ENCODE measurements around the gene MMP1. TPM values are rescaled to one million over a fixed set of nuclear protein-coding genes. Genes with fewer than 3 reads are reported as not detected.
A peak's percentile ranks its signal among the peaks of the same experiment; 100 is the strongest.

Gene MMP1
- total RNA-seq, 4 donors from 2014 or later = not detected

DNA sequence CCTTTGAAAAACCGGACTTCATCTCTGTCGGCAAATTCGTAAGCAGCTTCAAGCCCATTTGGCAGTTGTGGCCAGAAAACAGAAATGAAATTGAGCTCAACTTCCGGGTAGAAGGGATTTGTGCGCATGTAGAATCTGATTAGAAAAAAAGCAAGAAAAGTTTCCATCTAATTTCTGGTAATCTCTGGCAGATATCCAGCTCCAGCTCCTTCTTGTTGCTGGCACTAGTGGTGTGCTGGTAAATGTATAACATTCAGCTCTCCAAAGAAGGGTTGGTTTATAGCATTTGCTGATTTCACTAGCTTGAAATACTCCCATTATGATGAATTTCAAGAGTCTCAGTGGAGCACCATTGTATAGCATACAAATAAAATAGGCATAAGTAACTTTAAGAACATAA is 5.4 kb downstream of the MMP1 start:
- DNase-seq = no peak
- H3K4me1 ChIP-seq = no peaks in the 10 kb centered on the region
- no peaks in the 10 kb centered on the region for H3K9me3 ChIP-seq
- H3K27me3 ChIP-seq = no peaks in the 10 kb centered on the region
- in situ Hi-C loops (cut with MboI; ENCODE audit: low sequenced_read_pairs in 4 of 4) = no loop called here
- intact Hi-C loops (cut with DNase I; ENCODE audit: low total_unique reads) = no loop called here
- TF ChIP-seq, protein P1, sequence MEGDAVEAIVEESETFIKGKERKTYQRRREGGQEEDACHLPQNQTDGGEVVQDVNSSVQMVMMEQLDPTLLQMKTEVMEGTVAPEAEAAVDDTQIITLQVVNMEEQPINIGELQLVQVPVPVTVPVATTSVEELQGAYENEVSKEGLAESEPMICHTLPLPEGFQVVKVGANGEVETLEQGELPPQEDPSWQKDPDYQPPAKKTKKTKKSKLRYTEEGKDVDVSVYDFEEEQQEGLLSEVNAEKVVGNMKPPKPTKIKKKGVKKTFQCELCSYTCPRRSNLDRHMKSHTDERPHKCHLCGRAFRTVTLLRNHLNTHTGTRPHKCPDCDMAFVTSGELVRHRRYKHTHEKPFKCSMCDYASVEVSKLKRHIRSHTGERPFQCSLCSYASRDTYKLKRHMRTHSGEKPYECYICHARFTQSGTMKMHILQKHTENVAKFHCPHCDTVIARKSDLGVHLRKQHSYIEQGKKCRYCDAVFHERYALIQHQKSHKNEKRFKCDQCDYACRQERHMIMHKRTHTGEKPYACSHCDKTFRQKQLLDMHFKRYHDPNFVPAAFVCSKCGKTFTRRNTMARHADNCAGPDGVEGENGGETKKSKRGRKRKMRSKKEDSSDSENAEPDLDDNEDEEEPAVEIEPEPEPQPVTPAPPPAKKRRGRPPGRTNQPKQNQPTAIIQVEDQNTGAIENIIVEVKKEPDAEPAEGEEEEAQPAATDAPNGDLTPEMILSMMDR (IDR thresholded peaks at IDR 0.05 in 4 of 5, conservative IDR thresholded peaks at IDR 0.05 in 1 of 5) = no peak
- TF ChIP-seq POLR2A (IDR thresholded peaks at IDR 0.05) = no peak
- no peak for ATAC-seq
- H3K27ac ChIP-seq = no peak overlapping the region
- H3K36me3 ChIP-seq = no peaks in the 10 kb centered on the region
- no peak overlapping the region for H3K4me3 ChIP-seq

DNA sequence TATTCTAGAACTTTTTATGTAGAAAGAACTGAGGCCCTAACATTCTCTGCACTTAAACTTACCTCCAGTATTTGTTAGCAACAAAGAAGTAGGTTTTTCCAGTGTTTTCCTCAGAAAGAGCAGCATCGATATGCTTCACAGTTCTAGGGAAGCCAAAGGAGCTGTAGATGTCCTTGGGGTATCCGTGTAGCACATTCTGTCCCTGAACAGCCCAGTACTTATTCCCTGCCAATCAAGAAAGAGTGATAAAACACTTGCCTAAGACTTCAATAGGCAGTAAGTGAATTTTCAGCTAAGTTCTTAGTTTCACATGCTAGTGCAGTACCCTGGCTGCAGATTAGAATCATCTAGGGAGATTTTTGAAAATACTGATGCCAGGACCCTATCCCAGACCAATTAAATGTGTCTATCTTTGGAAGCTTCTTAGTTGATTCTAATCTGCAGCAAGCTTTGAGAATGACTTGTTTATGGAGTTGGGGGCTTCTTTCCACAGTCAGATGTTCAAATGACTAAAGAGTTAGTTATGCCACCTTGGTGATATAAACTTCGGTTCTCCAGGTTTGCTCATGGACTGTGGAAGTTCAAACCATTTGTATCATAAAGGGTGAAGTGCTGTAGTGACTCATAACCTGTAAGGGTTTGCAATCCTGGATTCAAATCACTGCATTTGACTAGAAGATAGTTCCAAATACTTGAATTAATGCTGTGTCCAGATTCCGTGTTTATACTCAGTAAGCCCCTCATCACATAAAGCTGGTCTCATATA is 6.5 kb downstream of the MMP1 start:
- H3K4me3 ChIP-seq = no peak overlapping the region
- TF ChIP-seq, protein P1 (IDR thresholded peaks at IDR 0.05 in 4 of 5, conservative IDR thresholded peaks at IDR 0.05 in 1 of 5) = no peak
- TF ChIP-seq POLR2A (IDR thresholded peaks at IDR 0.05) = no peak
- intact Hi-C loops (cut with DNase I; ENCODE audit: low total_unique reads) (no loop called here), in situ Hi-C loops (cut with MboI; ENCODE audit: low sequenced_read_pairs in 4 of 4) (no loop called here)
- H3K27me3 ChIP-seq = no peaks in the 10 kb centered on the region
- no peaks in the 10 kb centered on the region for H3K4me1 ChIP-seq
- DNase-seq (peak in 1 of 2 donors; percentile 24), ATAC-seq (peak; percentile 74 to 81)
- peak overlapping the region in 1 of 4 donors; percentile 9 for H3K27ac ChIP-seq
- no peaks in the 10 kb centered on the region for H3K9me3 ChIP-seq
- no peaks in the 10 kb centered on the region for H3K36me3 ChIP-seq

DNA sequence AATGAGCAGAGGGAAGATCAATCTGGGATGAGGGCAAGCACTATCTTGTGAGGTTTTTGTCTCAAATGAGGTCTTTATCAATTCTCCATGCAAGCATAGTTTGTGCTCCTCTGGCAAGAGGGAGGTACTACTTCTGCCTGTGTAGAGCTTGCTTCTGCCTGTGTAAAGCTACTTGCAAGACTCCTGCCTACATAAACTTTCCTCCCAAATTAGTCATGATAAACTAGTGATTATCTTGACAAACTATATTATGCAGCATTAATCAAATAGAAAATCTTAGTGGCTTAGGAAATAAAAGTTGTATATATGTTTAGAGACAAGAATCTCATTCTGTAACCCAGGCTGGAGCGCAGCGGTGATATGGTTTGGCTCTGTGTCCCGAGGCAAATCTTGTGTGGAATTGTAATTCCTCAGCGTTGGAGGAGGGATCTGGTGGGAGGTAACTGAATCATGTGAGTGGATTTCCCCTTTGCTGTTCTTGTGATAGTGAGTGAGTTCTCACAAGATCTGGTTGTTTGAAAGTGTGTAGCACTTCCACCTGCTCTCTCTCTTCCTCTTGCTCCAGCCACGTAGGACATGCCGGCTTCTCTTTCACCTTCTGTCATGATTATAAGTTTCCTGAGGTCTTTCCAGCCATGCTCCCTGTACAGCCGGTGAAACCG is 9.5 kb downstream of the MMP1 start:
- TF ChIP-seq, protein P1 (IDR thresholded peaks at IDR 0.05 in 4 of 5, conservative IDR thresholded peaks at IDR 0.05 in 1 of 5) = no peak
- TF ChIP-seq POLR2A (IDR thresholded peaks at IDR 0.05) = no peak
- H3K9me3 ChIP-seq = no peaks in the 10 kb centered on the region
- intact Hi-C loops (cut with DNase I; ENCODE audit: low total_unique reads) (no loop called here), in situ Hi-C loops (cut with MboI; ENCODE audit: low sequenced_read_pairs in 4 of 4) (no loop called here)
- no peaks in the 10 kb centered on the region for H3K4me1 ChIP-seq
- no peak for DNase-seq
- H3K36me3 ChIP-seq = no peaks in the 10 kb centered on the region
- no peak overlapping the region for H3K27ac ChIP-seq
- H3K4me3 ChIP-seq = no peak overlapping the region
- no peak for ATAC-seq
- H3K27me3 ChIP-seq = no peaks in the 10 kb centered on the region

DNA sequence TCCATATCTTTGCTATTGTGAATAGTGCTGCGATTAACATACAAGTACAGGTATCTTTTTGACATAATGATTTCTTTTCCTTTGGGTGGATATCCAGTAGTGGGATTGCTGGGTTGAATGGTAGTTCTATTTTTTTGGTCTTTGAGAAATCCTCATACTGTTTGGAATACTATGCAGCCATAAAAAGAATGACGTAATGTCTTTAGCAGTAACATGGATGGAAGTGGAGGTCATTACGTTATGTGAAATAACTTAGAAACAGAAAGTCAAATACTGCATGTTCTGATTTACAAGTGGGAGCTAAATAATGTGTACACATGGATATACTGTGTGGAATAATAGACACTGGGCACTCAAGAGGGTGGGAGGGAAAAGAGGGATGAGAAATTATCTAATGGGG is 13.6 kb downstream of the MMP1 start:
- H3K27me3 ChIP-seq = no peaks in the 10 kb centered on the region
- H3K36me3 ChIP-seq = no peaks in the 10 kb centered on the region
- H3K27ac ChIP-seq = no peak overlapping the region
- no peak for TF ChIP-seq POLR2A (IDR thresholded peaks at IDR 0.05)
- TF ChIP-seq, protein P1 (IDR thresholded peaks at IDR 0.05 in 4 of 5, conservative IDR thresholded peaks at IDR 0.05 in 1 of 5) = no peak
- H3K9me3 ChIP-seq = no peaks in the 10 kb centered on the region
- no peaks in the 10 kb centered on the region for H3K4me1 ChIP-seq
- ATAC-seq (no peak), DNase-seq (no peak)
- no peak overlapping the region for H3K4me3 ChIP-seq
- in situ Hi-C loops (cut with MboI; ENCODE audit: low sequenced_read_pairs in 4 of 4) = no loop called here
- intact Hi-C loops (cut with DNase I; ENCODE audit: low total_unique reads) = no loop called here

All from gastrocnemius medialis (tissue), 4 donors.